GM19238 (cell line): Measurements from ENCODE around the gene RAD1.
"Not testable (repeated sequence)": the region's sequence is repeated elsewhere in the genome, so short reads cannot be mapped to it uniquely, and the experiment has no call there.

ENCODE experiments used
- DNase-seq: peaks from one replicate; pipeline ENCODE4 v3.0.0; 2011; ENCODE audit warnings: low spot score; ENCODE audit not compliant: insufficient read length

Gene RAD1

GRCh38 chr5:34915139-34915855 lies at the start of gene RAD1, which contains the start of gene BRIX1:
Gene RAD1 (minus strand): TSS chr5:34915504. CDS start chr5:34914892, 612 bp downstream.
Gene BRIX1 (plus strand): TSS chr5:34915711. CDS start chr5:34915739, 28 bp downstream.
- peak; percentile 84 for DNase-seq

GRCh38 chr5:34959323-34959722 lies 44.0 kb upstream of the RAD1 start:
- DNase-seq = peak; percentile 39

- DNase-seq = no peak
Observed at GRCh38 chr5:34957857-34958690, 42.8 kb upstream of the RAD1 start.

- no peak for DNase-seq
Observed at GRCh38 chr5:34957321-34957720, 42.0 kb upstream of the RAD1 start.

GRCh38 chr5:34944460-34945047 lies 29.2 kb upstream of the RAD1 start:
- DNase-seq = no peak

GRCh38 chr5:34944044-34944443 lies 28.7 kb upstream of the RAD1 start:
- DNase-seq = no peak

GRCh38 chr5:34941936-34942335 lies 26.6 kb upstream of the RAD1 start:
- no peak for DNase-seq

GRCh38 chr5:34932947-34933346 lies 17.6 kb upstream of the RAD1 start:
- DNase-seq = no peak

GRCh38 chr5:34930870-34931269 lies 15.6 kb upstream of the RAD1 start:
- no peak for DNase-seq

GRCh38 chr5:34930462-34930844 lies 15.1 kb upstream of the RAD1 start:
- DNase-seq = no peak

- peak; percentile 74 for DNase-seq
Observed at GRCh38 chr5:34929720-34930461, 14.6 kb upstream of the RAD1 start.

GRCh38 chr5:34929134-34929719 lies 13.9 kb upstream of the RAD1 start, which contains the start of gene DNAJC21:
Gene DNAJC21 (plus strand): TSS chr5:34929559. CDS start chr5:34929820, 261 bp downstream.
- DNase-seq = peak; percentile 91

GRCh38 chr5:34928267-34928666 lies 13.0 kb upstream of the RAD1 start:
- no peak for DNase-seq

GRCh38 chr5:34927785-34928184 lies 12.5 kb upstream of the RAD1 start:
- DNase-seq = no peak

GRCh38 chr5:34926318-34926888 lies 11.1 kb upstream of the RAD1 start:
- DNase-seq = no peak

- no peak for DNase-seq
Observed at GRCh38 chr5:34924462-34924765, 9.1 kb upstream of the RAD1 start.

- no peak for DNase-seq
Observed at GRCh38 chr5:34923694-34924461, 8.6 kb upstream of the RAD1 start.

GRCh38 chr5:34923256-34923655 lies 8.0 kb upstream of the RAD1 start:
- DNase-seq = not testable (repeated sequence)

- no peak for DNase-seq
Observed at GRCh38 chr5:34919077-34919476, 3.8 kb upstream of the RAD1 start.

GRCh38 chr5:34918025-34918424 lies 2.7 kb upstream of the RAD1 start:
- no peak for DNase-seq
